OCI-LY7 (cell line): Measurements from ENCODE around the gene ESPNL. TPM values are rescaled to one million over a fixed set of nuclear protein-coding genes. Genes with fewer than 3 reads are reported as not detected.

ENCODE experiments used
- BruUV-seq: library from RNA; stranded (reverse); fragments of 400-500 nt; replicated peaks from 2 replicates; lab custom pipeline; 2021; lab: Mats Ljungman, UMichigan
- CTCF ChIA-PET: fragments of 300-600 bp; sonication (Branson Sonifier 250); formaldehyde crosslinking; loops from one replicate; lab custom pipeline; 2022; ENCODE audit warnings: antibody characterized with exemption; ENCODE audit not compliant: unreplicated experiment; lab: Charles Lee
- POLR2A ChIA-PET: fragments of 300-600 bp; sonication (Branson Sonifier 250); formaldehyde crosslinking; loops from one replicate; lab custom pipeline; 2022; ENCODE audit warnings: antibody characterized with exemption; lab: Charles Lee
- DNase-seq: peaks from one replicate; pipeline ENCODE4 v3.0.0-alpha.2; 2015; ENCODE audit warnings: low spot score
- H2AFZ ChIP-seq: fragments of 200-600 bp; sonication (generic), shearing (Covaris generic); 2 replicates; pipeline ENCODE4 v1.6.1; 2014; ENCODE audit warnings: mild to moderate bottlenecking, antibody characterized with exemption, low read length, moderate library complexity
- H3K27ac ChIP-seq: fragments of 200-600 bp; sonication (generic); 2 replicates; pipeline ENCODE4 v1.5.1; 2014; ENCODE audit warnings: mixed run types, low read depth, mild to moderate bottlenecking, moderate library complexity, low read length, inconsistent platforms; ENCODE audit not compliant: poor library complexity, severe bottlenecking
- H3K36me3 ChIP-seq: fragments of 200-600 bp; sonication (generic); 2 replicates; pipeline ENCODE4 v1.6.1; 2014; ENCODE audit warnings: mild to moderate bottlenecking, antibody characterized with exemption, low read length, moderate library complexity, mixed read lengths; ENCODE audit not compliant: insufficient read depth
- H3K4me1 ChIP-seq: fragments of 200-600 bp; sonication (generic); 2 replicates; pipeline ENCODE4 v1.5.1; 2014; ENCODE audit warnings: mild to moderate bottlenecking, low read length; ENCODE audit not compliant: insufficient read depth, poor library complexity, severe bottlenecking
- H3K4me2 ChIP-seq: fragments of 200-600 bp; sonication (generic); 2 replicates; pipeline ENCODE4 v1.6.1; 2014; ENCODE audit warnings: mild to moderate bottlenecking, low read length
- H3K4me3 ChIP-seq: fragments of 200-600 bp; sonication (generic); 2 replicates; pipeline ENCODE4 v1.5.1; 2014; ENCODE audit warnings: mild to moderate bottlenecking, low read depth, low read length; ENCODE audit not compliant: poor library complexity, severe bottlenecking
- H3K79me2 ChIP-seq: fragments of 200-600 bp; sonication (generic); 2 replicates; pipeline ENCODE4 v1.6.1; 2016; ENCODE audit warnings: low read depth, mild to moderate bottlenecking, low read length, moderate library complexity, mixed read lengths; ENCODE audit not compliant: insufficient read depth
- H3K9me2 ChIP-seq: fragments of 200-600 bp; sonication (generic); 2 replicates; pipeline ENCODE4 v1.6.1; 2016; ENCODE audit warnings: mild to moderate bottlenecking, low read length, mixed read lengths; ENCODE audit not compliant: insufficient read depth
- H3K9me3 ChIP-seq: fragments of 200-600 bp; sonication (generic); 2 replicates; pipeline ENCODE4 v1.6.1; 2014; ENCODE audit warnings: mild to moderate bottlenecking, mixed run types, low read length, mixed read lengths
- H4K20me1 ChIP-seq: fragments of 200-600 bp; sonication (generic); 2 replicates; pipeline ENCODE4 v1.6.1; 2014; ENCODE audit warnings: mild to moderate bottlenecking, antibody characterized with exemption, low read length, moderate library complexity, mixed read lengths; ENCODE audit not compliant: insufficient read depth
- CTCF ChIP-seq: fragments of 200-600 bp; sonication (generic); conservative IDR thresholded peaks from 2 replicates; pipeline ENCODE4 v1.5.1; 2014; ENCODE audit warnings: mild to moderate bottlenecking, antibody characterized with exemption, low read length, moderate library complexity, mixed read lengths
- EZH2phosphoT487 ChIP-seq: fragments of 200-600 bp; sonication (generic); IDR thresholded peaks from 2 replicates; pipeline ENCODE4 v1.6.1; 2018; ENCODE audit warnings: low read depth, borderline replicate concordance, mild to moderate bottlenecking, mixed run types, antibody characterized with exemption, low read length, moderate library complexity, mixed read lengths
- intact Hi-C: fragments of 100-400 bp; cut with micrococcal nuclease; formaldehyde crosslinking; loops from one replicate; pipeline ENCODE4 v1.10.0; 2022; ENCODE audit not compliant: unreplicated experiment
- total RNA-seq, 2 experiments: library from RNA; depleted of rRNA in 1 of 2; stranded (reverse); fragments of >200 nt in 1 of 2; shearing (Covaris generic) in 1 of 2; gene quantifications; 2 replicates each; pipeline ENCODE4 v1.2.3, GENCODE V29; 2014 to 2022

ESPNL gene
- total RNA-seq, 2 experiments from 2014 or later = 5.0 to 7.7 TPM

GRCh38 chr2:238101891-238102841 lies 2.0 kb downstream of the ESPNL start:
- no peaks in the 10 kb centered on the region for H3K79me2 ChIP-seq
- H3K4me1 ChIP-seq = peaks cover 32% of the 10 kb centered on the region
- H3K4me2 ChIP-seq = no peak overlapping the region
- H3K9me3 ChIP-seq = no peaks in the 10 kb centered on the region
- no TSS peak for BruUV-seq
- no peaks in the 10 kb centered on the region for H3K36me3 ChIP-seq
- no peak overlapping the region for H3K4me3 ChIP-seq
- H4K20me1 ChIP-seq = no peaks in the 10 kb centered on the region
- H3K9me2 ChIP-seq = no peaks in the 10 kb centered on the region
- POLR2A ChIA-PET = interaction anchor here (0.6 kb wide), 1 partner anchor 25 kb away, joined by 4 read pairs; no protein-coding TSS in a partner anchor
- H3K27ac ChIP-seq = no peak overlapping the region
- no peak for DNase-seq
- CTCF ChIA-PET = no interaction called here
- intact Hi-C loops = no loop called here
- no peak for TF ChIP-seq EZH2phosphoT487
- TF ChIP-seq CTCF = no peak
- H2AFZ ChIP-seq = no peak overlapping the region

- TF ChIP-seq CTCF (no peak), EZH2phosphoT487 (no peak)
- CTCF ChIA-PET = no interaction called here
Observed at GRCh38 chr2:238102865-238103264, 2.7 kb downstream of the ESPNL start.

More at GRCh38 chr2:238102865-238103264, 2.7 kb downstream of the ESPNL start:
- Histone ChIP-seq H3K27ac (no peak overlapping the region), H3K36me3 (no peaks in the 10 kb centered on the region), H2AFZ (no peak overlapping the region), H3K4me2 (no peak overlapping the region), H3K9me2 (no peaks in the 10 kb centered on the region), H3K4me1 (peaks cover 39% of the 10 kb centered on the region), H3K79me2 (no peaks in the 10 kb centered on the region), H4K20me1 (no peaks in the 10 kb centered on the region), H3K9me3 (no peaks in the 10 kb centered on the region), H3K4me3 (no peak overlapping the region)
- DNase-seq = no peak
- intact Hi-C loops = no loop called here
- no TSS peak for BruUV-seq
- POLR2A ChIA-PET = interaction anchor here (0.6 kb wide), 2 partner anchors 25 to 445 kb away, joined by 3 to 4 read pairs; no protein-coding TSS in a partner anchor
